ENCODE results near the gene MVD. TPM values are rescaled to one million over a fixed set of nuclear protein-coding genes. Genes with fewer than 3 reads are reported as not detected.

Gene MVD
- total and polyA plus RNA-seq, 10 of the 15 experiments (the other 5 are each of a cell fraction or from before 2014, with no cell fraction given), result 5.0 to 147 (median 65.0) TPM

GRCh38 chr16:88695753-88696152 is 32.9 kb upstream of the MVD start:
- Histone ChIP-seq H3K9me3 (replicated peaks; ENCODE audit: control insufficient read depth, insufficient read depth, low read length) (no peaks in the 10 kb centered on the region), H3K9ac (ENCODE audit: control insufficient read depth, insufficient read depth, low read length) (no peak overlapping the region), H3K4me2 (ENCODE audit: control insufficient read depth, insufficient read depth) (no peak overlapping the region), H2AFZ (ENCODE audit: control insufficient read depth, low read depth, low read length) (no peak overlapping the region), H3K4me1 (ENCODE audit: control insufficient read depth, insufficient read depth, low read length) (peaks cover 23% of the 10 kb centered on the region), H3K4me3 (no peak overlapping the region), H3K27ac (ENCODE audit: control insufficient read depth, insufficient read depth) (no peak overlapping the region), H3K36me3 (ENCODE audit: control insufficient read depth in 2 of 2, insufficient read depth in 2 of 2, low read length in 1 of 2) (peaks cover 0 to 7% of the 10 kb centered on the region in 2 experiments; a peak in 2 of 4 replicates), H3K27me3 (replicated peaks in 1 of 2; ENCODE audit: control insufficient read depth in 2 of 2, insufficient read depth in 2 of 2, low read length in 1 of 2) (no peaks in the 10 kb centered on the region), H4K20me1 (ENCODE audit: control insufficient read depth, insufficient read depth) (no peaks in the 10 kb centered on the region), H3K79me2 (ENCODE audit: control insufficient read depth, insufficient read depth, low read length) (peaks cover under 1% of the 10 kb centered on the region; the same call in 1 of the 2 replicates)
- in situ Hi-C loops (cut with MboI) (no loop called here), intact Hi-C loops (cut with micrococcal nuclease; ENCODE audit: unreplicated experiment) (no loop called here)
- ATAC-seq (no peak), DNase-seq (ENCODE audit: low read depth, low spot score) (no peak), FAIRE-seq (no peak)
- WGBS (ENCODE audit: insufficient coverage, insufficient replicate concordance, low lambda C conversion rate, missing lambda C conversion rate), result 90% methylated on average over 7 of the region's 7 CpGs
- no TSS peak for BruUV-seq (replicated peaks)
- POLR2A ChIA-PET, result interaction anchor here (0.7 kb wide), 1 partner anchor 31 kb away, joined by 4 read pairs; no protein-coding TSS in a partner anchor
- RAD21 ChIA-PET (ENCODE audit: unreplicated experiment), result no interaction called here
- SMC1A ChIA-PET (ENCODE audit: uncharacterized antibody, unreplicated experiment), result no interaction called here
- CTCF ChIA-PET, result interaction anchor here (0.6 to 0.8 kb wide), 2 partner anchors 11 to 79 kb away, joined by 3 read pairs; no protein-coding TSS in a partner anchor
- TF ChIP-seq IRF5 (IDR thresholded peaks at IDR 0.05; ENCODE audit: borderline replicate concordance) (no peak), YY1 (IDR thresholded peaks at IDR 0.05; ENCODE audit: low read depth, low read length) (no peak), ETV6 (conservative IDR thresholded peaks at IDR 0.05 in 1 of 2, IDR thresholded peaks at IDR 0.05 in 1 of 2; ENCODE audit: borderline replicate concordance in 1 of 2, low read depth in 1 of 2) (no peak), SMAD5 (IDR thresholded peaks at IDR 0.05; ENCODE audit: low read depth) (no peak), WRNIP1 (IDR thresholded peaks at IDR 0.05; ENCODE audit: borderline replicate concordance, low read depth, low read length) (no peak), KDM1A (IDR thresholded peaks at IDR 0.05; ENCODE audit: borderline replicate concordance) (no peak), TARDBP (IDR thresholded peaks at IDR 0.05; ENCODE audit: borderline replicate concordance) (no peak), BMI1 (IDR thresholded peaks at IDR 0.05; ENCODE audit: borderline replicate concordance) (no peak), ZBTB4 (CRISPR knock-in tag; IDR thresholded peaks at IDR 0.05) (no peak), HCFC1 (IDR thresholded peaks at IDR 0.05; ENCODE audit: low read length) (no peak), BACH1 (IDR thresholded peaks at IDR 0.05; ENCODE audit: borderline replicate concordance) (no peak), NKRF (conservative IDR thresholded peaks at IDR 0.05) (no peak)

Measured in GM12878 (cell line).